Ishikawa (cell line): Measurements from ENCODE around the gene ADAMTSL1.

ENCODE experiments used
- CEBPB ChIP-seq: IDR thresholded peaks from 2 replicates; pipeline ENCODE4 v1.6.1; 2012
- CREB1 ChIP-seq: IDR thresholded peaks from 2 replicates; pipeline ENCODE4 v1.6.1; 2012; ENCODE audit warnings: low read depth
- EGR1 ChIP-seq: IDR thresholded peaks from 2 replicates; pipeline ENCODE4 v1.6.1; 2012
- EP300 ChIP-seq: IDR thresholded peaks from 2 replicates; pipeline ENCODE4 v1.6.1; 2012; ENCODE audit warnings: borderline replicate concordance
- FOXM1 ChIP-seq: IDR thresholded peaks from 2 replicates; pipeline ENCODE4 v1.6.1; 2012; ENCODE audit warnings: low read depth, borderline replicate concordance
- MAX ChIP-seq: IDR thresholded peaks from 2 replicates; pipeline ENCODE4 v1.6.1; 2012
- NFIC ChIP-seq: IDR thresholded peaks from 2 replicates; pipeline ENCODE4 v1.6.1; 2012
- RAD21 ChIP-seq: IDR thresholded peaks from 2 replicates; pipeline ENCODE4 v1.6.1; 2012; ENCODE audit warnings: low read depth
- REST ChIP-seq: IDR thresholded peaks from 2 replicates; pipeline ENCODE4 v1.6.1; 2012; ENCODE audit warnings: low read depth, mild to moderate bottlenecking
- TAF1 ChIP-seq: IDR thresholded peaks from 2 replicates; pipeline ENCODE4 v1.6.1; 2012; ENCODE audit warnings: low read depth, mild to moderate bottlenecking
- TCF12 ChIP-seq: IDR thresholded peaks from 2 replicates; pipeline ENCODE4 v1.6.1; 2012; ENCODE audit warnings: low read depth
- TEAD4 ChIP-seq: IDR thresholded peaks from 2 replicates; pipeline ENCODE4 v1.6.1; 2012
- USF1 ChIP-seq: IDR thresholded peaks from 2 replicates; pipeline ENCODE4 v1.6.1; 2012
- YY1 ChIP-seq: IDR thresholded peaks from 2 replicates; pipeline ENCODE4 v1.6.1; 2012; ENCODE audit warnings: low read depth
- ZBTB7A ChIP-seq: IDR thresholded peaks from 2 replicates; pipeline ENCODE4 v1.6.1; 2012; ENCODE audit warnings: low read depth

The ADAMTSL1 gene

GRCh38 chr9:18504707-18505106 lies 30.8 kb downstream of the ADAMTSL1 start:
- no peak for TF ChIP-seq FOXM1
- no peak for TF ChIP-seq TAF1
- TF ChIP-seq YY1, result no peak
- no peak for TF ChIP-seq USF1
- no peak for TF ChIP-seq CEBPB

- TF ChIP-seq CREB1 (no peak), TAF1 (no peak), ZBTB7A (no peak), FOXM1 (no peak)
Measured at GRCh38 chr9:18507151-18507550, 33.2 kb downstream of the ADAMTSL1 start.

GRCh38 chr9:18516514-18516913 lies 42.6 kb downstream of the ADAMTSL1 start:
- TF ChIP-seq EP300 (no peak), TEAD4 (no peak), RAD21 (no peak), YY1 (no peak), EGR1 (no peak), NFIC (no peak), CREB1 (no peak), CEBPB (no peak), USF1 (no peak), ZBTB7A (no peak)

GRCh38 chr9:18516965-18517364 lies 43.0 kb downstream of the ADAMTSL1 start:
- TF ChIP-seq REST, result no peak
- no peak for TF ChIP-seq USF1
- no peak for TF ChIP-seq CEBPB
- no peak for TF ChIP-seq NFIC
- no peak for TF ChIP-seq YY1
- no peak for TF ChIP-seq ZBTB7A
- no peak for TF ChIP-seq MAX
- TF ChIP-seq EGR1, result no peak
- no peak for TF ChIP-seq CREB1

- TF ChIP-seq EGR1 (no peak), TCF12 (no peak), ZBTB7A (no peak), YY1 (no peak), CREB1 (no peak), USF1 (no peak), TEAD4 (no peak), RAD21 (no peak), CEBPB (no peak), NFIC (no peak), FOXM1 (no peak), REST (no peak), EP300 (no peak), MAX (no peak), TAF1 (no peak)
Measured at GRCh38 chr9:18520416-18521047, 46.6 kb downstream of the ADAMTSL1 start.

- TF ChIP-seq CEBPB (no peak), RAD21 (no peak), FOXM1 (no peak), EGR1 (no peak), EP300 (no peak), TCF12 (no peak), NFIC (no peak), YY1 (no peak), TAF1 (no peak), CREB1 (no peak), MAX (no peak), TEAD4 (no peak), USF1 (no peak), ZBTB7A (no peak), REST (no peak)
Measured at GRCh38 chr9:18526685-18527084, 52.7 kb downstream of the ADAMTSL1 start.
